Glutamatergic neuron (in vitro differentiated cells): Measurements from ENCODE around the gene CSAD. TPM values are rescaled to one million over a fixed set of nuclear protein-coding genes. Genes with fewer than 3 reads are reported as not detected.

Source experiments
- DNase-seq: peaks from one replicate; pipeline ENCODE4 v3.0.0; 2022
- H3K27ac Mint-ChIP-seq: one replicate; pipeline ENCODE4 v1.8.0; 2020; ENCODE audit warnings: mild to moderate bottlenecking, mixed read lengths, inconsistent platforms; ENCODE audit not compliant: unreplicated experiment
- H3K27me3 Mint-ChIP-seq: one replicate; pipeline ENCODE4 v1.8.0; 2020; ENCODE audit warnings: mild to moderate bottlenecking, moderate library complexity, mixed read lengths, inconsistent platforms; ENCODE audit not compliant: unreplicated experiment
- H3K36me3 Mint-ChIP-seq: one replicate; pipeline ENCODE4 v1.8.0; 2020; ENCODE audit warnings: mild to moderate bottlenecking, mixed read lengths, inconsistent platforms; ENCODE audit not compliant: unreplicated experiment
- H3K4me1 Mint-ChIP-seq: one replicate; pipeline ENCODE4 v1.8.0; 2020; ENCODE audit warnings: mild to moderate bottlenecking, low read depth, mixed read lengths, inconsistent platforms; ENCODE audit not compliant: unreplicated experiment
- H3K4me3 Mint-ChIP-seq: one replicate; pipeline ENCODE4 v1.8.0; 2020; ENCODE audit warnings: mild to moderate bottlenecking, mixed read lengths, inconsistent platforms; ENCODE audit not compliant: unreplicated experiment
- H3K9me3 Mint-ChIP-seq: one replicate; pipeline ENCODE4 v1.8.0; 2020; ENCODE audit warnings: mild to moderate bottlenecking, moderate library complexity, mixed read lengths, inconsistent platforms; ENCODE audit not compliant: unreplicated experiment
- total RNA-seq: library from RNA; stranded (reverse); fragmentation: NEBNext Ultra II Directional; extraction: Animal tissue kit (Norgen Biotek cat#: 25700); gene quantifications from one replicate; pipeline ENCODE4 v1.2.1, GENCODE V29; 2021; ENCODE audit not compliant: unreplicated experiment
- TF ChIP-seq, protein P1 (sequence below): fragments of 200-600 bp; sonication (generic); IDR thresholded peaks from one replicate; pipeline ENCODE4 v1.5.0; 2021; ENCODE audit not compliant: partially characterized antibody, unreplicated experiment

Gene CSAD
- total RNA-seq, 1 donor from 2014 or later, result 34.5 TPM

DNA sequence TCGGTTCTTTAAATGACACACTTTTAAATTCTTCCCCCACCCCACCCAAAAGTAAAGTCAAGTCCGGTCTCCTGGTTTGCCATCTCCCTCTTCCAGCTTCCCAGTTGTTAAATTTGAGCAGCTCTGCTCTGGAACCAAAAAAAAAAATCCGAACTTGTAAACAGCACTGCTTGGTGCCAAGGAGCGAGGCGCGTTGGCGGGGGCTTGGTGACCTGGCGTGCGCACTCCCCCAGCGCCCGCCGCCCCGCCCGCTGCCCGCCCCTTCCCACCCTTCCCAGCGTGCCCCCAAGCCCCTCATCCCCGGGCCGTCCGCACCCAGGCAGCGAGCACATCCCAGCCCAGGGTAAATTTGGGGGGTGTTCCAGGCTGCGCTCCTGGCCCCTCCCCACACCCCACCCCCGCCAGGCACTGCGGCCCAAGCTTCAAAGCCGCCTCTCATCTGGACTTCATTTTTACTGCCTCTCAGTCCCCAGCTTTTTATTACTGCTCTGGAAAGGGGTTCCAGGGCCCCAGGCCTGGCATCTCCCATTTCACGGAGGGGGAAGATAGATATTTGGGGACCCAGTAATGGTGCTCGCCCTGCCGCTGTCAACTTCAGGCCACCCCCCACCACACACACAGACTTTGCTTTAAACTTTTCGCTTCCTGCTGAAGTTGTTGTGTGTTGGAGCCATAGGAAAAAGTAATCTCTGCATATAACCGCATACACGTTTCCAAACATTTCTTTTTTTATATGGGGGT is 38.0 kb upstream of the CSAD start:
- H3K27me3 Mint-ChIP-seq, result peaks cover 26% of the 10 kb centered on the region
- TF ChIP-seq, protein P1, sequence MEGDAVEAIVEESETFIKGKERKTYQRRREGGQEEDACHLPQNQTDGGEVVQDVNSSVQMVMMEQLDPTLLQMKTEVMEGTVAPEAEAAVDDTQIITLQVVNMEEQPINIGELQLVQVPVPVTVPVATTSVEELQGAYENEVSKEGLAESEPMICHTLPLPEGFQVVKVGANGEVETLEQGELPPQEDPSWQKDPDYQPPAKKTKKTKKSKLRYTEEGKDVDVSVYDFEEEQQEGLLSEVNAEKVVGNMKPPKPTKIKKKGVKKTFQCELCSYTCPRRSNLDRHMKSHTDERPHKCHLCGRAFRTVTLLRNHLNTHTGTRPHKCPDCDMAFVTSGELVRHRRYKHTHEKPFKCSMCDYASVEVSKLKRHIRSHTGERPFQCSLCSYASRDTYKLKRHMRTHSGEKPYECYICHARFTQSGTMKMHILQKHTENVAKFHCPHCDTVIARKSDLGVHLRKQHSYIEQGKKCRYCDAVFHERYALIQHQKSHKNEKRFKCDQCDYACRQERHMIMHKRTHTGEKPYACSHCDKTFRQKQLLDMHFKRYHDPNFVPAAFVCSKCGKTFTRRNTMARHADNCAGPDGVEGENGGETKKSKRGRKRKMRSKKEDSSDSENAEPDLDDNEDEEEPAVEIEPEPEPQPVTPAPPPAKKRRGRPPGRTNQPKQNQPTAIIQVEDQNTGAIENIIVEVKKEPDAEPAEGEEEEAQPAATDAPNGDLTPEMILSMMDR, result no peak
- peak overlapping the region; percentile 18 for H3K4me3 Mint-ChIP-seq
- DNase-seq, result no peak
- peaks cover 13% of the 10 kb centered on the region for H3K9me3 Mint-ChIP-seq
- no peaks in the 10 kb centered on the region for H3K36me3 Mint-ChIP-seq
- H3K4me1 Mint-ChIP-seq, result peaks cover 11% of the 10 kb centered on the region
- H3K27ac Mint-ChIP-seq, result no peak overlapping the region

DNA sequence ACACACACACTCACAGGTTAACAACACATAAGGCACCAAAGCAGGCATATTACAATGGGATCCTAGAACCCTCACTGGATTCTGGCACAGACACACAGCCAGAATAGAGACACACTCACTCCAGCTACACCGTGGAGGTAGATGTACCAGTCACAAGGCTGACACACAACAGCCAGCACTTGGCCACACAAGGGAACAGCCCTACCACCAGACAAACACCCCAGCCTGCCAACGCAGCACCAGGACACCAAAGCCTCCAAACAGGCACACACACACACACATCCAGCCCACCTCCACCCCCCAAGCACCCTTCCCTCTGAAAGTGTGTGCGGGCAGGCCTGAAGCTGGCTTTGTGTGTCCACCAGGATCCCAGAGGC is 37.2 kb upstream of the CSAD start:
- peaks cover 12% of the 10 kb centered on the region for H3K9me3 Mint-ChIP-seq
- DNase-seq, result no peak
- TF ChIP-seq, protein P1, result no peak
- peaks cover 26% of the 10 kb centered on the region for H3K27me3 Mint-ChIP-seq
- peaks cover 15% of the 10 kb centered on the region for H3K4me1 Mint-ChIP-seq
- H3K36me3 Mint-ChIP-seq, result no peaks in the 10 kb centered on the region
- H3K4me3 Mint-ChIP-seq, result no peak overlapping the region
- H3K27ac Mint-ChIP-seq, result peak overlapping the region; percentile 17

DNA sequence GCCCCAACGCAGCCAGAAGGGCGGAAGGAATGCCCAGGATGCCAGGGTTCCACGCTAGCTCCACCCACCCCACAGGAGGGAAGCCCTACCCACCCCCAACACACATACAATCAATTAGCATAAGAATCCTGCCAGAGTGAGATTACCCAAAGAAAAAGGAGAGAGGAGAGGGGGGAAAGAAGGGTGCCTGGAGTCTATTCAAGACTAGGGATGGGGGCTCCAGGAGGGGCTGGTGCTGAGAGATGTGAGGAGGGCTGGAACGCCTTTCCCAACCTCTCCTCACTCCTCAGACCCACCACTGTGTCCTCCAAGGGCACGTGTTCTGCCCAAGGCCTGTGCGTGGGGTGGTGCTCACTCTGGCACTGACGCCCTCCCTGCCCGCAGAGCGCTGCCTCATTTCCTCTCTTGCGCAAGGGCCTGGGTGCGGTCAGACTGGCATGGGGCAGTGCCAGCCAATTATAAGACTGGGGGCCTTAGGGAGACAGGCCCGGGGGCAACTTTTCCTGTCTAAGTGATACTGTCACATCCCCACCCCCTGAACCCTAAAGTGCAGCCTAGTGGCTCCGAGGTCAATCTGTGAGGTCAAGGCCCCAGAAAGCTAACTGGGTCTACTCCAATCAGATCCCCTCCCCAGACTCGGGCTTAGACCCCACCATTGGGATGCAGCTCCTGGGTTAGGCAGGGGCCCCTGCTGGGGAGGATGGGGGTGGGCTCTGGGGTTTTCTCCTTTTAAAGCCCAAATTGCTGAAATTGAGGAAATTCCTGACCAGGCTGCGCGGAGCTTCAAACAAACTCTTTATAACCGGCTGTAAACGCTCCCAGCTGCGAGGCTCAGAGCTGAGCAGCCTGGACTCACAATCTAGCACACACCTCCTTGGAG is 36.6 kb upstream of the CSAD start:
- Mint-ChIP-seq H3K36me3 (no peaks in the 10 kb centered on the region), H3K27ac (peak overlapping the region; percentile 17), H3K4me3 (no peak overlapping the region), H3K4me1 (peaks cover 15% of the 10 kb centered on the region), H3K9me3 (peaks cover 12% of the 10 kb centered on the region), H3K27me3 (peaks cover 26% of the 10 kb centered on the region)
- DNase-seq, result no peak
- TF ChIP-seq, protein P1, result no peak

GRCh38 chr12:53215497-53215896 is 34.8 kb upstream of the CSAD start:
- H3K4me1 Mint-ChIP-seq, result peaks cover 11% of the 10 kb centered on the region
- DNase-seq, result no peak
- no peak overlapping the region for H3K27ac Mint-ChIP-seq
- H3K9me3 Mint-ChIP-seq, result peaks cover 12% of the 10 kb centered on the region
- no peak overlapping the region for H3K4me3 Mint-ChIP-seq
- TF ChIP-seq, protein P1, result no peak
- peaks cover 22% of the 10 kb centered on the region for H3K27me3 Mint-ChIP-seq
- no peaks in the 10 kb centered on the region for H3K36me3 Mint-ChIP-seq
